Adrenal gland (tissue), 5 donors: ENCODE data around the gene ENTHD1.

Experiments used
- POLR2A ChIP-seq, 2 donors: fragments of 450-650 bp; IDR thresholded peaks; one replicate each; pipeline ENCODE4 v1.6.1; 2017; ENCODE audit warnings: antibody characterized with exemption in 2 of 2, mild to moderate bottlenecking in 2 of 2, moderate library complexity in 1 of 2
- TF ChIP-seq, protein P1 (sequence below), 6 experiments: fragments of 450-650 bp in 4 of 6; fragments of 200-600 bp in 2 of 6; sonication (generic) in 1 of 6; IDR thresholded peaks; 1 replicate in 5 of 6; 2 replicates in 1 of 6; pipeline versions ENCODE4 v1.5.1 to v1.8.0; 2016 to 2021; ENCODE audit warnings: antibody characterized with exemption in 6 of 6, mild to moderate bottlenecking in 2 of 6, moderate library complexity in 1 of 6
- donor health status: DM: no; HTN: no; CAD: no.

DNA sequence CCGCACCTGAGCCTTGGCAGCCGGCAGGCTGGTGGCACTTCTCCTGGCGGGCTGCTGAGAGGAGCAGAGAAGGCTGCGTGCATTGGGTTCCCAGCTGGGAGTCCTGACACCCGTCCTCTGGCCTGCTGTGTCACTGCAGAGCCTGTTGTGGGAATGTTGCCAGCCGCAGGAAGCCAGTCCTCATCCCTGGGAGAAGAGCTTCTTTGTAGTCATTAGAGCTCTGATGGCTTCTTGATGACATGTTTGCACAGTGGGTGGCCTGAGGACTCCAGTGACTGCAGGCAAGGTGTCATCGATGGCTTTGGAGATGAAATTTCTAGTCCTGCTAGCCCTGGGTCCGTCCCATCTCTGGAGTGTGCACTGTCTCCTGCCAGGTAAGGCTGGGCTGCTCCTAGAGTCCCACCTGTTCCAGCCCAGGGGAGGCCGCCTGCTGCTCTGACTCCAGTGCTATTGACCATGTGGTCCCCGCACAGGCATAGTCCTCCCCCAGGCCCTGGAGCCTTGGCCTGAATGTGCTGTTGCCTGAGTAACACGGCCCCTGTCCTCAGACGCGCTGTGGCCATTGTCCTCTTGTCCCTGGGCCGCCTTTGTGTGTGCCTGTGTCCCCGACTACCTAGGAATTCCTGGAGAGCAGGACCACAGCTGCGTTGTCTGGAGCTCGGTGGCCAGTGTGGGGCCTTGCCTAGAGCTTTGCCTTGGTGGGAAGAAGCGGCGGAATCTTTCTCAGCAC is 193.8 kb downstream of the ENTHD1 start:
- TF ChIP-seq, protein P1, sequence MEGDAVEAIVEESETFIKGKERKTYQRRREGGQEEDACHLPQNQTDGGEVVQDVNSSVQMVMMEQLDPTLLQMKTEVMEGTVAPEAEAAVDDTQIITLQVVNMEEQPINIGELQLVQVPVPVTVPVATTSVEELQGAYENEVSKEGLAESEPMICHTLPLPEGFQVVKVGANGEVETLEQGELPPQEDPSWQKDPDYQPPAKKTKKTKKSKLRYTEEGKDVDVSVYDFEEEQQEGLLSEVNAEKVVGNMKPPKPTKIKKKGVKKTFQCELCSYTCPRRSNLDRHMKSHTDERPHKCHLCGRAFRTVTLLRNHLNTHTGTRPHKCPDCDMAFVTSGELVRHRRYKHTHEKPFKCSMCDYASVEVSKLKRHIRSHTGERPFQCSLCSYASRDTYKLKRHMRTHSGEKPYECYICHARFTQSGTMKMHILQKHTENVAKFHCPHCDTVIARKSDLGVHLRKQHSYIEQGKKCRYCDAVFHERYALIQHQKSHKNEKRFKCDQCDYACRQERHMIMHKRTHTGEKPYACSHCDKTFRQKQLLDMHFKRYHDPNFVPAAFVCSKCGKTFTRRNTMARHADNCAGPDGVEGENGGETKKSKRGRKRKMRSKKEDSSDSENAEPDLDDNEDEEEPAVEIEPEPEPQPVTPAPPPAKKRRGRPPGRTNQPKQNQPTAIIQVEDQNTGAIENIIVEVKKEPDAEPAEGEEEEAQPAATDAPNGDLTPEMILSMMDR (IDR thresholded peaks at IDR 0.05): no peak
- no peak for TF ChIP-seq POLR2A (IDR thresholded peaks at IDR 0.05)
